ENCODE data around the gene ASIC2.

Gene ASIC2

GRCh38 chr17:33033176-33033575 lies 259.9 kb downstream of the ASIC2 start:
- Histone ChIP-seq H3K4me3 (ENCODE audit: low read length) (no peak overlapping the region), H3K4me1 (ENCODE audit: control insufficient read depth, insufficient read depth, low read length) (no peaks in the 10 kb centered on the region), H3K9ac (ENCODE audit: low read length) (no peak overlapping the region), H3K36me3 (ENCODE audit: control insufficient read depth, insufficient read depth, low read length, severe bottlenecking) (no peaks in the 10 kb centered on the region), H3K27me3 (replicated peaks; ENCODE audit: control insufficient read depth, insufficient read depth, low read length) (peaks cover 25% of the 10 kb centered on the region), H3K9me3 (ENCODE audit: control insufficient read depth, low read length) (peaks cover 15% of the 10 kb centered on the region)
- no peak for DNase-seq (ENCODE audit: low read depth)

DNA sequence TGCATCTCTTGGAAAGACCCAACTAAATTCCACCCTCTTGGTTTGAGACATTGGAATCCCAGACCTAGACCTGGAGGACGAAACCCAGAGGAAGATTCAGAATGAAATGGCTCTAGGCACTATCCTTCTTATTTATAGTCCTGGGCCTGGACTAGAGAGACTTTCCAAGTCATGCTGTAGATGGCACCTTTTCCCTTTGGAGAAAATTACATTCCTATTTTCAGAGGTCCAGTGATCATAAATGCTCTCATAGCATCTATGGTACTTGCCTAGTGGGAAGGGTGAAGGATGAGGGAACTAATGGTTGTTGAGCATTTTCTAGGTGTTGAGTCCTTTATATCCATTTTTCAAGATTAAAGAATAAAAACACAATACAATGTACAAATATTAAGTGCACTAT lies 264.3 kb downstream of the ASIC2 start:
- no peak overlapping the region for H3K4me3 ChIP-seq (ENCODE audit: low read length)
- no peak for DNase-seq (ENCODE audit: low read depth)
- no peaks in the 10 kb centered on the region for H3K36me3 ChIP-seq (ENCODE audit: control insufficient read depth, insufficient read depth, low read length, severe bottlenecking)
- no peaks in the 10 kb centered on the region for H3K9me3 ChIP-seq (ENCODE audit: control insufficient read depth, low read length)
- H3K9ac ChIP-seq (ENCODE audit: low read length), result no peak overlapping the region
- H3K4me1 ChIP-seq (ENCODE audit: control insufficient read depth, insufficient read depth, low read length), result no peaks in the 10 kb centered on the region
- H3K27me3 ChIP-seq (replicated peaks; ENCODE audit: control insufficient read depth, insufficient read depth, low read length), result peaks cover 30% of the 10 kb centered on the region

DNA sequence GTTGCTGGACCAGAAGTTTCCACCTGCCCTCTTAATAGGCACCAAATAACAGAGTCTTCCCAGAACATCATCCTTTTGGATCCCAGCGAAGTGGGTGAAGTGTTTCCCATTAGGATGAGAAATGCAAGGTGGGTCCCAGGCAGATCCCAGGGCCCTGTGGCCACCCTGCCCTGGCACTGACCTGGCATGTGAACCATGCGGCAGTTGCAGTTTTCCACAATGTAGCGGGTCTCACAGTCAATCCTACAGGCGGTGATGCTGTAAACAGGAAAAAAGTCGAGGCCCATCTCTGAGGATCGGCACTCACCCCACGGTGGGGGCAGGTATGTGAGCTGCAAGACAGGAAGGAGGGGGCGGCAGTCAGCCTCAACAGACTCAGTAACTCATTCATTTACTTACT lies 265.0 kb downstream of the ASIC2 start:
- Histone ChIP-seq H3K4me3 (ENCODE audit: low read length) (no peak overlapping the region), H3K9me3 (ENCODE audit: control insufficient read depth, low read length) (no peaks in the 10 kb centered on the region), H3K9ac (ENCODE audit: low read length) (no peak overlapping the region), H3K36me3 (ENCODE audit: control insufficient read depth, insufficient read depth, low read length, severe bottlenecking) (no peaks in the 10 kb centered on the region), H3K4me1 (ENCODE audit: control insufficient read depth, insufficient read depth, low read length) (no peaks in the 10 kb centered on the region), H3K27me3 (replicated peaks; ENCODE audit: control insufficient read depth, insufficient read depth, low read length) (peaks cover 34% of the 10 kb centered on the region)
- no peak for DNase-seq (ENCODE audit: low read depth)

DNA sequence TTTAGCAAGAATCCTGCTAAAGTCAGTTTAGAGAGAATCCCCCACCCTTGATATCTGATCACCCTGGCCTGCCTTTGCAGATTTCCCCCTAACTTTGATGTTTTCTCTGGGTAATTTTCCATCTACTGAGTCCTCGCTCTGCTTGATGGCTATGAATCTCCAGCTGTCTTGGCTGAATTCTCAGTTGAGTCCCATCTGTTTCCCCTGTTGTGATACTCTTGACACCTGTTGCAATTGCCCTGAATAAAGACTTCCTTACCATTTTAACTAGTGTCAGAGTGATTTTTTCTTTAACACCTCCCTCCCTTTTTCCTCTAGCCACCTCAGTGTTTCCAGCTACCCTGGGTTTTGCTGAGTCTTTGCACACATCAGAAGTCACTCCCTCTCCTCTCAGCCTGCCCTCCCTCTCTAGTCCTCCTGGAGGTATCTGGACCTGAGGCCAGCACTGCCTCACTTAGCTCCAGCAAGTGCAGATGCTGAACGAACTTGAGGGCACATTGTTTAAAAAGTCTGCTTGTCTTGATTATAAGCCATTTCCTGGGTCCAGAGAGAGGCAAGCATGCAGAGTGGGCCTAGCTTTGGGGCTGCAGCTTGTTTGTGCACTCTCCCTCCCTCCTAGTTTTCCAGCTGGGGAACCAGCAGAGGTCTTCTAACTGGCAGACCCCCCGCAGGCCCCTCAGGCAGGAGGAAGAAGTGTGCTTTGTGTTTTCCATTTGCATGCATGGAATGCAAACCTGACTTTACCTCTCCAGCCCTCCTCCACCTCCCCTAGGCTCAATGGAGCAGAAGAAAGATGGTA lies 268.2 kb downstream of the ASIC2 start:
- H3K36me3 ChIP-seq (ENCODE audit: control insufficient read depth, insufficient read depth, low read length, severe bottlenecking), result no peaks in the 10 kb centered on the region
- H3K4me3 ChIP-seq (ENCODE audit: low read length), result no peak overlapping the region
- H3K4me1 ChIP-seq (ENCODE audit: control insufficient read depth, insufficient read depth, low read length), result no peaks in the 10 kb centered on the region
- no peak overlapping the region for H3K9ac ChIP-seq (ENCODE audit: low read length)
- H3K9me3 ChIP-seq (ENCODE audit: control insufficient read depth, low read length), result no peaks in the 10 kb centered on the region
- H3K27me3 ChIP-seq (replicated peaks; ENCODE audit: control insufficient read depth, insufficient read depth, low read length), result peaks cover 53% of the 10 kb centered on the region
- DNase-seq (ENCODE audit: low read depth), result no peak

DNA sequence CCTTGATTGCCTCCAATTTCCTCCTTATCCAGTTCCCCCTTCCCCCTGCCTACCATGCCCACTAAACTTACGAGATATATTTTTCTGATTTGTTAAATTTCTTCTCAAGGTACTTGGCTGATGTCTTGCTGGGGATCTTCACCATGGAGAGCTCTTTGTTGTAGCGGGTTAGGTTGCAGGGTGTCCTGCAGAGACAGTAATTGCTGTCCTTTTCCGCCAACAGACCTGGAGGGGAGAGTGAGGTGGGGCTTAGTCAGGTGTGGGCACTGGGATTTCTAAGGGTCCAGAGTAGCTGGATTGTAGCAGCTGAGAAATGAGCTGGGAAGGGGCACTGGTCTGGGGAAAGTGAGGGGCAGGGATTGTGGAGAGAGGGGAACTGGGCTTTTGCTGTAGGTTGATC lies 269.3 kb downstream of the ASIC2 start:
- H3K9me3 ChIP-seq (ENCODE audit: control insufficient read depth, low read length), result no peaks in the 10 kb centered on the region
- DNase-seq (ENCODE audit: low read depth), result no peak
- no peak overlapping the region for H3K4me3 ChIP-seq (ENCODE audit: low read length)
- no peaks in the 10 kb centered on the region for H3K36me3 ChIP-seq (ENCODE audit: control insufficient read depth, insufficient read depth, low read length, severe bottlenecking)
- peaks cover 64% of the 10 kb centered on the region for H3K27me3 ChIP-seq (replicated peaks; ENCODE audit: control insufficient read depth, insufficient read depth, low read length)
- no peaks in the 10 kb centered on the region for H3K4me1 ChIP-seq (ENCODE audit: control insufficient read depth, insufficient read depth, low read length)
- H3K9ac ChIP-seq (ENCODE audit: low read length), result no peak overlapping the region

GRCh38 chr17:33021731-33022408 lies 271.2 kb downstream of the ASIC2 start:
- Histone ChIP-seq H3K9me3 (ENCODE audit: control insufficient read depth, low read length) (no peaks in the 10 kb centered on the region), H3K4me1 (ENCODE audit: control insufficient read depth, insufficient read depth, low read length) (no peaks in the 10 kb centered on the region), H3K9ac (ENCODE audit: low read length) (no peak overlapping the region), H3K36me3 (ENCODE audit: control insufficient read depth, insufficient read depth, low read length, severe bottlenecking) (no peaks in the 10 kb centered on the region), H3K4me3 (ENCODE audit: low read length) (no peak overlapping the region), H3K27me3 (replicated peaks; ENCODE audit: control insufficient read depth, insufficient read depth, low read length) (peaks cover 77% of the 10 kb centered on the region)
- DNase-seq (ENCODE audit: low read depth), result no peak

DNA sequence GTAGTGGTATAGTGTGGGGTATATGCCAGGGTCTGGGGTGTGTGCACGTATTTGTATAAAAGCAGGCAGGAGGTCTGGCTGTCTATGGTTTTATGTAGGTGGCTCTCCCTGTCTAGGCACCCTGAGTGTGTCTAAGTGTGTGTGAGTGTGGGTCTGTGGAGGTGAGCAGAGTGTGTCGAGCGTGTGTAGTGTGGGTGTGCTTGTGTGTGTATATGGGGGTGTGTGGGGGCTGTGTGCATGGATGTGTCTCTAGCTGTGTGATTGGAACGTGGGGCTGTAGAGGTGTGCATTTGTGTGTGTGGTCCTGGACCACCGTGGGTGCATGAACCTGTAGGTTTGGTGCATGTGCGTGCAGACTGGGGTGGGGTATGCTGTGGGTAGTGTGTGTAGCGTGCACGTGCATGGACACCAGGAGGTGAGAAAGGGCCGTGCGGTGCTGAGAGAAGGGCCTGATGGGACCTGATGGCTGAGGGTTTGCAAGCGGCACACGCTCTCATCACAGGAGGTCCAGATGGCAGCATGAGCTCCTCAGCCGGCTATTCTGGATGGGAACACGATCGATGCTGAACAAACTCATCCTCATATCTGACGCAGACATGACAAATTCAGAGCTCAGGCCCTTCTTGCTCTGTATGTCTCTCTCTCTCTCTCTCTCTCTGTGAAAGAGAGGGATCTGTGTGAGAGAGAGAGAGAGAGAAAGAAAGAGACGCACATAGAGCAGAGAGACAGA lies 273.8 kb downstream of the ASIC2 start:
- peaks cover 62% of the 10 kb centered on the region for H3K27me3 ChIP-seq (replicated peaks; ENCODE audit: control insufficient read depth, insufficient read depth, low read length)
- no peaks in the 10 kb centered on the region for H3K36me3 ChIP-seq (ENCODE audit: control insufficient read depth, insufficient read depth, low read length, severe bottlenecking)
- H3K4me3 ChIP-seq (ENCODE audit: low read length), result no peak overlapping the region
- H3K9ac ChIP-seq (ENCODE audit: low read length), result no peak overlapping the region
- no peak for DNase-seq (ENCODE audit: low read depth)
- no peaks in the 10 kb centered on the region for H3K4me1 ChIP-seq (ENCODE audit: control insufficient read depth, insufficient read depth, low read length)
- no peaks in the 10 kb centered on the region for H3K9me3 ChIP-seq (ENCODE audit: control insufficient read depth, low read length)

DNA sequence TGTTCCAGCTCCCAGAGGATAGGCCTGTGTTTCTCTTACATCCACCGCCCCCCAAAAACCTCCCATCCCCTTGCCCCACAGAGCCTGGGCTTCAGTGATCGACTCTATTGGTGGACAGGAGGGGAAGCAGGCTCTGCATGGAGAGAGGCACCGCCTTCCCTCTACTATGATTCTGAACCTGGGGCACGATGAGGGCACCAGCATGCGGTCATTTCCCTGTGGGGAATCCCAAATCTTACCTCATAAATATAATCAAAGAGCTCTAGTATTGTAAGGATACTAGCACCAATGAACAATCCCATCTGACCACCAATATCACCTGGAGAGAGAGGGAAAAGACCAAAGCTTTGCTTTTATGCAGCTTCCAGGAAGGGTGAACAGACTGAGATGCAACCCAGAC lies 275.7 kb downstream of the ASIC2 start:
- no peaks in the 10 kb centered on the region for H3K9me3 ChIP-seq (ENCODE audit: control insufficient read depth, low read length)
- H3K4me3 ChIP-seq (ENCODE audit: low read length), result no peak overlapping the region
- peaks cover 54% of the 10 kb centered on the region for H3K27me3 ChIP-seq (replicated peaks; ENCODE audit: control insufficient read depth, insufficient read depth, low read length)
- H3K36me3 ChIP-seq (ENCODE audit: control insufficient read depth, insufficient read depth, low read length, severe bottlenecking), result no peaks in the 10 kb centered on the region
- no peak overlapping the region for H3K9ac ChIP-seq (ENCODE audit: low read length)
- peaks cover 1% of the 10 kb centered on the region for H3K4me1 ChIP-seq (ENCODE audit: control insufficient read depth, insufficient read depth, low read length)
- DNase-seq (ENCODE audit: low read depth), result no peak

DNA sequence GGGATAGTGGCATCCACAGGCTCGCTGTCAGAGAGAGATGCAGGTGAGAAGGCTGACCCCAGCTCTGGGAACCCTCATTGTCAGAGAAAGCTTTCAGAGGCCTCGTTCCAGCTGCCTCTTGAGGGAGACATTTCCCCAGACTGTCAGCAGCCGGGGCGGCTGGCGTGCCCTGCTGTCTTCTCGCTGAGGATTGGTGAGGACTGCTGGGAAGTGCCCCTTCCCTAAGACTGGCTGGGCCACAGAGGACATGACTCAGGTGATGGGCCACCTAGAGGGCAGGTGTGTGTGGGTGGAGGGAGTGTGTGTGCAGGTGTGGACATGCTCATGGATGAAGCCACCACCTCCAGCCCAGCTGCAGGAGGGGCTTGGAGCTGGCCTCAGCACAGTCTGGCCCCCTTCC lies 276.2 kb downstream of the ASIC2 start:
- Histone ChIP-seq H3K4me1 (ENCODE audit: control insufficient read depth, insufficient read depth, low read length) (peaks cover 2% of the 10 kb centered on the region), H3K27me3 (replicated peaks; ENCODE audit: control insufficient read depth, insufficient read depth, low read length) (peaks cover 49% of the 10 kb centered on the region), H3K9me3 (ENCODE audit: control insufficient read depth, low read length) (no peaks in the 10 kb centered on the region), H3K4me3 (ENCODE audit: low read length) (no peak overlapping the region), H3K9ac (ENCODE audit: low read length) (no peak overlapping the region), H3K36me3 (ENCODE audit: control insufficient read depth, insufficient read depth, low read length, severe bottlenecking) (no peaks in the 10 kb centered on the region)
- DNase-seq (ENCODE audit: low read depth), result no peak

DNA sequence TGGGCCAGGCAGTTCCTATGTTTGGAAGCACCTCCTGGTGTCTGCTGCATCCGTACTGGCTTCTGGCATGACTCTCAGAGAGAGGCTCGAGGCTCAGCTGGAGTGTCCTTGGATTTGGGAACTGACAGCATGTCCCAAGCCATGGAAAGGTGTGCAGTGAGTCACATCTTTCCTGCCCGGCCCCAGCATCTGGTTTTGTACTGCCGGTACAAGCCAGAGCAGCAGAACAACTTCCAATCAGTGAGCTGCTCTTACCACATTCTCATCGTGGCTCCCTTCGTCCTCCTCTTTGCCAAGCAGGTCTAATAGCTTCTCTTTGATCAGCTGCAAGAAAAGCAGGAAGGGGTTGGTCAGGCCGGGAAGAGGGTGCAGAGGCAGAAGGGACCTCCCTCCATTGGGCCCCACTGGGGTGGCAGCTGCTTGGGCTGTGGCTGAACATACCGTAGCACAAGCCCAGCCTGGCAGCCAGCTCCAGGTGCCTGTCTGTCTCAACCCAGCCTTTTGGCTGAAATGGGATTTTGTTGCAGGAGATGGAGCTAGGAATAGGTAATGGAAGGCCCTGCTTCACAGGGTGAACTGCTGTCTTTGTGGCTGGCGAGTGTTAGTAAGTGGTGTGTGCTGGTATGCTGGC lies 277.3 kb downstream of the ASIC2 start:
- Histone ChIP-seq H3K4me1 (ENCODE audit: control insufficient read depth, insufficient read depth, low read length) (peaks cover 2% of the 10 kb centered on the region), H3K27me3 (replicated peaks; ENCODE audit: control insufficient read depth, insufficient read depth, low read length) (peaks cover 45% of the 10 kb centered on the region), H3K9me3 (ENCODE audit: control insufficient read depth, low read length) (no peaks in the 10 kb centered on the region), H3K9ac (ENCODE audit: low read length) (no peak overlapping the region), H3K36me3 (ENCODE audit: control insufficient read depth, insufficient read depth, low read length, severe bottlenecking) (no peaks in the 10 kb centered on the region), H3K4me3 (ENCODE audit: low read length) (no peak overlapping the region)
- DNase-seq (ENCODE audit: low read depth), result no peak

GRCh38 chr17:33014751-33015150 lies 278.3 kb downstream of the ASIC2 start:
- H3K9ac ChIP-seq (ENCODE audit: low read length), result no peak overlapping the region
- no peaks in the 10 kb centered on the region for H3K36me3 ChIP-seq (ENCODE audit: control insufficient read depth, insufficient read depth, low read length, severe bottlenecking)
- H3K27me3 ChIP-seq (replicated peaks; ENCODE audit: control insufficient read depth, insufficient read depth, low read length), result peaks cover 34% of the 10 kb centered on the region
- H3K4me1 ChIP-seq (ENCODE audit: control insufficient read depth, insufficient read depth, low read length), result peaks cover 2% of the 10 kb centered on the region
- H3K9me3 ChIP-seq (ENCODE audit: control insufficient read depth, low read length), result no peaks in the 10 kb centered on the region
- DNase-seq (ENCODE audit: low read depth), result no peak
- no peak overlapping the region for H3K4me3 ChIP-seq (ENCODE audit: low read length)

Data from adipocyte (in vitro differentiated cells).